Right lobe of liver (tissue), 4 donors: ENCODE results near the gene GRM5.

Experiments
- POLR2A ChIP-seq: fragments of 450-650 bp; IDR thresholded peaks from one replicate; pipeline ENCODE4 v1.6.1; 2017; ENCODE audit warnings: antibody characterized with exemption, mild to moderate bottlenecking
- TF ChIP-seq, protein P1 (sequence below), 4 donors: fragments of 200-600 bp in 3 of 4; fragments of 450-650 bp in 1 of 4; IDR thresholded peaks; one replicate each; pipeline versions ENCODE4 v1.5.1 to v1.8.0; 2016 to 2022; ENCODE audit warnings: antibody characterized with exemption in 4 of 4, mild to moderate bottlenecking in 2 of 4
- donor health status: DM: no; HTN: no; CAD: no.
- donor health status: DM: no; HTN: no; CAD: no.
- donor health status: DM: no; HTN: yes; CAD: no.

DNA sequence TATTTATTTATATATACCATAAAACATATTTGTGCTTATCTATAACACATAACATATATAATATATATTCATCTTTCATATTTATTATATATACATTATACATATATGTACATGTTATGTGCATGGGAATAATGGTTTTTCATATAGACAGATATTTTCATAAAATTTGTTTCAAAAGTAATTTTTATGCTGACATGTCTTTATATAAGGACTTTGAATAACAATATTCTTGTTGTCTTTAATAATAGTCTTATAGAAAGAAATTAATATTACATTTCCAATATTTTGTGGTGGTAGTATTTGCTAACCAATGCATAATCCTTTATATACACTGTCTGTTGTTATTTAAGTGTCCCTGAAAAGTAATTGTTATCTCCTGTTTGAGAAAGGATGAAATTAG, 49.6 kb downstream of the GRM5 start:
- TF ChIP-seq, protein P1, sequence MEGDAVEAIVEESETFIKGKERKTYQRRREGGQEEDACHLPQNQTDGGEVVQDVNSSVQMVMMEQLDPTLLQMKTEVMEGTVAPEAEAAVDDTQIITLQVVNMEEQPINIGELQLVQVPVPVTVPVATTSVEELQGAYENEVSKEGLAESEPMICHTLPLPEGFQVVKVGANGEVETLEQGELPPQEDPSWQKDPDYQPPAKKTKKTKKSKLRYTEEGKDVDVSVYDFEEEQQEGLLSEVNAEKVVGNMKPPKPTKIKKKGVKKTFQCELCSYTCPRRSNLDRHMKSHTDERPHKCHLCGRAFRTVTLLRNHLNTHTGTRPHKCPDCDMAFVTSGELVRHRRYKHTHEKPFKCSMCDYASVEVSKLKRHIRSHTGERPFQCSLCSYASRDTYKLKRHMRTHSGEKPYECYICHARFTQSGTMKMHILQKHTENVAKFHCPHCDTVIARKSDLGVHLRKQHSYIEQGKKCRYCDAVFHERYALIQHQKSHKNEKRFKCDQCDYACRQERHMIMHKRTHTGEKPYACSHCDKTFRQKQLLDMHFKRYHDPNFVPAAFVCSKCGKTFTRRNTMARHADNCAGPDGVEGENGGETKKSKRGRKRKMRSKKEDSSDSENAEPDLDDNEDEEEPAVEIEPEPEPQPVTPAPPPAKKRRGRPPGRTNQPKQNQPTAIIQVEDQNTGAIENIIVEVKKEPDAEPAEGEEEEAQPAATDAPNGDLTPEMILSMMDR (IDR thresholded peaks at IDR 0.05) = no peak
- no peak for TF ChIP-seq POLR2A
